ENCODE measurements around the gene WBP1L. TPM values are rescaled to one million over a fixed set of nuclear protein-coding genes. Genes with fewer than 3 reads are reported as not detected.
"Not testable (repeated sequence)": the region's sequence is repeated elsewhere in the genome, so short reads cannot be mapped to it uniquely, and the experiment has no call there.

The WBP1L gene
- total RNA-seq, 1 experiment from 2014 or later: 23.8 TPM

- Histone ChIP-seq H3K27ac (ENCODE audit: low read length) (no peak overlapping the region), H3K36me3 (ENCODE audit: low read depth, low read length) (no peaks in the 10 kb centered on the region), H3K79me2 (ENCODE audit: low read length) (no peaks in the 10 kb centered on the region), H3K9ac (ENCODE audit: low read length) (no peak overlapping the region), H3K4me3 (ENCODE audit: low read length) (no peak overlapping the region), H3K4me2 (ENCODE audit: low read length) (no peak overlapping the region), H3F3A (ENCODE audit: low read length, unreplicated experiment) (no peaks in the 10 kb centered on the region), H3K9me2 (replicated peaks; ENCODE audit: low read length) (no peaks in the 10 kb centered on the region), H2AFZ (ENCODE audit: low read length) (no peak overlapping the region), H4K20me1 (ENCODE audit: low read length) (no peaks in the 10 kb centered on the region), H3K27me3 (ENCODE audit: low read length) (no peaks in the 10 kb centered on the region), H3K9me3 (ENCODE audit: low read length) (no peaks in the 10 kb centered on the region), H3K4me1 (ENCODE audit: insufficient read depth, low read length) (no peaks in the 10 kb centered on the region)
- intact Hi-C loops (cut with micrococcal nuclease): no loop called here
- POLR2A ChIA-PET (ENCODE audit: unreplicated experiment): no interaction called here
- TF ChIP-seq EZH2 (IDR thresholded peaks at IDR 0.05; ENCODE audit: low read length, unreplicated experiment): no peak
- no peak for TF ChIP-seq EZH2phosphoT487 (IDR thresholded peaks at IDR 0.05; ENCODE audit: borderline replicate concordance, low read length)
- TF ChIP-seq CTCF (conservative IDR thresholded peaks at IDR 0.05; ENCODE audit: low read depth, low read length): no peak
- DNase-seq (no peak), ATAC-seq (no peak)
- CTCF ChIA-PET: no interaction called here
- BruUV-seq (replicated peaks): no TSS peak
These were observed 101.7 kb downstream of the WBP1L start for GRCh38 chr10:102845352-102845902.

- H3K9ac ChIP-seq (ENCODE audit: low read length): no peak overlapping the region
- intact Hi-C loops (cut with micrococcal nuclease): no loop called here
- no peak overlapping the region for H2AFZ ChIP-seq (ENCODE audit: low read length)
- no peaks in the 10 kb centered on the region for H3K9me2 ChIP-seq (replicated peaks; ENCODE audit: low read length)
- H3K9me3 ChIP-seq (ENCODE audit: low read length): no peaks in the 10 kb centered on the region
- DNase-seq (no peak), ATAC-seq (no peak)
- H3K4me3 ChIP-seq (ENCODE audit: low read length): no peak overlapping the region
- BruUV-seq (replicated peaks): no TSS peak
- H4K20me1 ChIP-seq (ENCODE audit: low read length): no peaks in the 10 kb centered on the region
- ChIA-PET POLR2A (ENCODE audit: unreplicated experiment) (no interaction called here), CTCF (no interaction called here)
- no peaks in the 10 kb centered on the region for H3K27me3 ChIP-seq (ENCODE audit: low read length)
- peaks cover 2% of the 10 kb centered on the region; the same call in 1 of the 2 replicates for H3K79me2 ChIP-seq (ENCODE audit: low read length)
- H3K4me1 ChIP-seq (ENCODE audit: insufficient read depth, low read length): no peaks in the 10 kb centered on the region; the same call in 1 of the 2 replicates
- TF ChIP-seq CTCF (conservative IDR thresholded peaks at IDR 0.05; ENCODE audit: low read depth, low read length): no peak
- no peak for TF ChIP-seq EZH2phosphoT487 (IDR thresholded peaks at IDR 0.05; ENCODE audit: borderline replicate concordance, low read length)
- no peak for TF ChIP-seq EZH2 (IDR thresholded peaks at IDR 0.05; ENCODE audit: low read length, unreplicated experiment)
- no peak overlapping the region for H3K27ac ChIP-seq (ENCODE audit: low read length)
- H3F3A ChIP-seq (ENCODE audit: low read length, unreplicated experiment): no peaks in the 10 kb centered on the region
- H3K36me3 ChIP-seq (ENCODE audit: low read depth, low read length): no peaks in the 10 kb centered on the region
- H3K4me2 ChIP-seq (ENCODE audit: low read length): no peak overlapping the region
These were observed 106.3 kb downstream of the WBP1L start for GRCh38 chr10:102850025-102850518.

GRCh38 chr10:102853237-102853636 is 109.5 kb downstream of the WBP1L start:
- H3K4me2 ChIP-seq (ENCODE audit: low read length); H3K9me2 ChIP-seq (replicated peaks; ENCODE audit: low read length); H3K27ac ChIP-seq (ENCODE audit: low read length); H3F3A ChIP-seq (ENCODE audit: low read length, unreplicated experiment); intact Hi-C loops (cut with micrococcal nuclease); H3K4me3 ChIP-seq (ENCODE audit: low read length); H3K9ac ChIP-seq (ENCODE audit: low read length); CTCF ChIA-PET; POLR2A ChIA-PET (ENCODE audit: unreplicated experiment); BruUV-seq (replicated peaks); DNase-seq; H3K27me3 ChIP-seq (ENCODE audit: low read length); H3K9me3 ChIP-seq (ENCODE audit: low read length); ATAC-seq; H3K36me3 ChIP-seq (ENCODE audit: low read depth, low read length); H3K4me1 ChIP-seq (ENCODE audit: insufficient read depth, low read length); H2AFZ ChIP-seq (ENCODE audit: low read length); H4K20me1 ChIP-seq (ENCODE audit: low read length): not testable (repeated sequence)
- peaks cover 22% of the 10 kb centered on the region for H3K79me2 ChIP-seq (ENCODE audit: low read length)

GRCh38 chr10:102855731-102856436 is 112.1 kb downstream of the WBP1L start:
- CTCF ChIA-PET; H3K4me3 ChIP-seq (ENCODE audit: low read length); BruUV-seq (replicated peaks); H2AFZ ChIP-seq (ENCODE audit: low read length); H3F3A ChIP-seq (ENCODE audit: low read length, unreplicated experiment); H3K4me1 ChIP-seq (ENCODE audit: insufficient read depth, low read length); H3K9me2 ChIP-seq (replicated peaks; ENCODE audit: low read length); intact Hi-C loops (cut with micrococcal nuclease); H3K36me3 ChIP-seq (ENCODE audit: low read depth, low read length); H3K27ac ChIP-seq (ENCODE audit: low read length); H3K9ac ChIP-seq (ENCODE audit: low read length); H3K9me3 ChIP-seq (ENCODE audit: low read length); POLR2A ChIA-PET (ENCODE audit: unreplicated experiment); H4K20me1 ChIP-seq (ENCODE audit: low read length); H3K27me3 ChIP-seq (ENCODE audit: low read length): not testable (repeated sequence)
- peaks cover 22% of the 10 kb centered on the region for H3K79me2 ChIP-seq (ENCODE audit: low read length)
- peak overlapping the region; percentile 49; the same call in 1 of the 2 replicates for H3K4me2 ChIP-seq (ENCODE audit: low read length)
- peak; percentile 55 for DNase-seq
- ATAC-seq: peak; percentile 25; the same call in 1 of the 2 replicates

Data from PC-3 (cell line).